Right lobe of liver (tissue), 4 donors: ENCODE data around the gene RFESD.

ENCODE experiments used
- CTCF ChIP-seq, 4 donors: fragments of 200-600 bp in 3 of 4; fragments of 450-650 bp in 1 of 4; IDR thresholded peaks; one replicate each; pipeline versions ENCODE4 v1.5.1 to v1.8.0; 2016 to 2022; ENCODE audit warnings: antibody characterized with exemption in 4 of 4, mild to moderate bottlenecking in 2 of 4
- POLR2A ChIP-seq: fragments of 450-650 bp; IDR thresholded peaks from one replicate; pipeline ENCODE4 v1.6.1; 2017; ENCODE audit warnings: antibody characterized with exemption, mild to moderate bottlenecking
- donor health status: DM: no; HTN: no; CAD: no.
- donor health status: DM: no; HTN: no; CAD: no.
- donor health status: DM: no; HTN: yes; CAD: no.

- no peak for TF ChIP-seq POLR2A
- no peak for TF ChIP-seq CTCF (IDR thresholded peaks at IDR 0.05)
Observed at GRCh38 chr5:95701074-95701473, 54.5 kb downstream of the RFESD start.
